GM13977 (cell line): ENCODE results near the gene ENTREP3.

Experiments used
- DNase-seq: peaks from one replicate; pipeline ENCODE4 v3.0.0; 2012; ENCODE audit warnings: low spot score
- in situ Hi-C: fragments of 300-500 bp; cut with MboI; formaldehyde crosslinking; loops from one replicate; pipeline ENCODE4 v1.12.0; 2022; ENCODE audit warnings: low sequenced_read_pairs, low pct_unique_long_range_greater_than_20kb, mixed read lengths, inconsistent platforms; ENCODE audit not compliant: unreplicated experiment
- TF ChIP-seq, protein P1 (sequence below): IDR thresholded peaks from 2 replicates; pipeline ENCODE4 v1.5.1; 2012; ENCODE audit warnings: mild to moderate bottlenecking, control low read depth; ENCODE audit not compliant: insufficient read depth; ENCODE audit errors: extremely low read depth, missing control alignments

Gene ENTREP3

DNA sequence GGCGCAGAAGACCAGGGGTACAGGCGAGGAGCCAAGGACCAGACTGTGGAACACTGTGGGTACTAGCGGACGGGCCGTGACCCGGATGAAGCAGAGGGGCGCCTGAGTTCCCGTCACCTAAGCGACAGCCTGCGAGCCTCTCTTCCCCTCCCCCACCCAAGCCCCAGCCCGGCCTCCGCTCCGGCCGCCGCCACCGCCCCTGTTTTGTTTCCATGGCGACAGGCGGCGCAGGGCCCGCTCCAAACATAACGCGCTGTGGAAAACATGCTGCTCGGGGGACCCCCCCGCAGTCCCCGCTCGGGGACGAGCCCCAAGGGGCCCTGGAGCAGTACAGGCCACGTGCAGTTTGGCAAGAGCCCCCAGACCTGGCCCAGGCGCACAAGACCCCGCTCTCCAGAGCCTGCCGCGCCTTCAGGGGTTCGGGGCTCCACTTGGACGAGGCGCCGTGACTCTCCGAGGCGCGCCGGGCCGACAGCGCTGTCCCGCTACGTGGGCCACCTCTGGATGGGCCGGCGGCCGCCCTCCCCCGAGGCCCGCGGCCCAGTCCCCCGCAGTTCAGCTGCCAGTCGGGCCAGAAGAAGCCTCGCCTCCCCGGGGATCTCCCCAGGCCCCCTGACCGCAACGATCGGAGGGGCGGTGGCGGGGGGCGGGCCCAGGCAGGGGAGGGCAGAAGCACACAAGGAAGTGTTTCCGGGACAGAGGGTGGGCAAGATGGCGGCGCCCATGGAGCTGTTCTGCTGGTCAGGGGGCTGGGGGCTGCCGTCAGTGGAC, 46.6 kb downstream of the ENTREP3 start, which contains the start of gene MTX1:
Gene MTX1, plus strand, starts transcription at position 155 of the 771 bp plus-strand sequence. Its CDS starts 110 bp downstream, at position 265.
- peak; percentile 92 for DNase-seq
- TF ChIP-seq, protein P1, sequence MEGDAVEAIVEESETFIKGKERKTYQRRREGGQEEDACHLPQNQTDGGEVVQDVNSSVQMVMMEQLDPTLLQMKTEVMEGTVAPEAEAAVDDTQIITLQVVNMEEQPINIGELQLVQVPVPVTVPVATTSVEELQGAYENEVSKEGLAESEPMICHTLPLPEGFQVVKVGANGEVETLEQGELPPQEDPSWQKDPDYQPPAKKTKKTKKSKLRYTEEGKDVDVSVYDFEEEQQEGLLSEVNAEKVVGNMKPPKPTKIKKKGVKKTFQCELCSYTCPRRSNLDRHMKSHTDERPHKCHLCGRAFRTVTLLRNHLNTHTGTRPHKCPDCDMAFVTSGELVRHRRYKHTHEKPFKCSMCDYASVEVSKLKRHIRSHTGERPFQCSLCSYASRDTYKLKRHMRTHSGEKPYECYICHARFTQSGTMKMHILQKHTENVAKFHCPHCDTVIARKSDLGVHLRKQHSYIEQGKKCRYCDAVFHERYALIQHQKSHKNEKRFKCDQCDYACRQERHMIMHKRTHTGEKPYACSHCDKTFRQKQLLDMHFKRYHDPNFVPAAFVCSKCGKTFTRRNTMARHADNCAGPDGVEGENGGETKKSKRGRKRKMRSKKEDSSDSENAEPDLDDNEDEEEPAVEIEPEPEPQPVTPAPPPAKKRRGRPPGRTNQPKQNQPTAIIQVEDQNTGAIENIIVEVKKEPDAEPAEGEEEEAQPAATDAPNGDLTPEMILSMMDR = no peak
- in situ Hi-C loops = no loop called here

DNA sequence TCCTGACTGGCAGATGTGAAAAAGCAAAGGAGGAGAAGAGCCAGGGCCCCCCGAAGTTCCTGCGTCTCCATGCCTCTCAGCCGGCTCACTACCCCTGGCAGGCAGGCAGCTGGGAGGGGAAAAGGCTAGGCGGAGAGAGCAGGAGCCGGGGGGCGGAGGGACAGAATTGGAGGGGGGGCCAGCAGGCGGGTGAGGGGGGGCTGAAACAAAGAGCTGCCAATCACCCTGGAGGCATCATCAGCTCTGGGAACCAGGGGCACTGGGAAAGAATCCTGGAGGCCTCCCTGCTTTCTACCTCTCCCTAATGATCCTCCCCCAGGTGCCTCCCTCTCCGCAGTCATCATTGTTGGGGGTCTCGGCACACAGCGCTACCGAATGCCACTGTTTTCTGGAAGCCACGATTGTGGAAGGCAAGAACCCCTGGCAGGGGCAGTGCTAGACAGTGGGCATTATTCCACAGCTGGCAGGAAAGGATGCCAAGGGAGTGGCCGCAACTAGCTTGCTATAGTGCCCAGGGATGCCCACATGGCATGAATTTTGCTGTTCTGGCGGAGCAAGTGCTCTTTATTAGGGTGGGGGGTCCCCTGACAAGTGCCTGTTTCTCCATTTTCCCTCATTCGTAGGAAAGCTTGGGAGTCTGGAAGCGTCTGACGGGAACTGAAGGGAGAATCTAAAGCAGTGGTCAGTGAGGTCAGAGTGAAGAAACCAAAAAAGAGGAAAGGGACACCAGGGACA, 47.3 kb downstream of the ENTREP3 start, which contains the start of gene THBS3:
Gene THBS3, minus strand, starts transcription at position 92 of the 735 bp plus-strand sequence. Its CDS starts 21 bp downstream, at position 71.
- TF ChIP-seq, protein P1 = no peak
- DNase-seq = no peak
- in situ Hi-C loops = no loop called here

DNA sequence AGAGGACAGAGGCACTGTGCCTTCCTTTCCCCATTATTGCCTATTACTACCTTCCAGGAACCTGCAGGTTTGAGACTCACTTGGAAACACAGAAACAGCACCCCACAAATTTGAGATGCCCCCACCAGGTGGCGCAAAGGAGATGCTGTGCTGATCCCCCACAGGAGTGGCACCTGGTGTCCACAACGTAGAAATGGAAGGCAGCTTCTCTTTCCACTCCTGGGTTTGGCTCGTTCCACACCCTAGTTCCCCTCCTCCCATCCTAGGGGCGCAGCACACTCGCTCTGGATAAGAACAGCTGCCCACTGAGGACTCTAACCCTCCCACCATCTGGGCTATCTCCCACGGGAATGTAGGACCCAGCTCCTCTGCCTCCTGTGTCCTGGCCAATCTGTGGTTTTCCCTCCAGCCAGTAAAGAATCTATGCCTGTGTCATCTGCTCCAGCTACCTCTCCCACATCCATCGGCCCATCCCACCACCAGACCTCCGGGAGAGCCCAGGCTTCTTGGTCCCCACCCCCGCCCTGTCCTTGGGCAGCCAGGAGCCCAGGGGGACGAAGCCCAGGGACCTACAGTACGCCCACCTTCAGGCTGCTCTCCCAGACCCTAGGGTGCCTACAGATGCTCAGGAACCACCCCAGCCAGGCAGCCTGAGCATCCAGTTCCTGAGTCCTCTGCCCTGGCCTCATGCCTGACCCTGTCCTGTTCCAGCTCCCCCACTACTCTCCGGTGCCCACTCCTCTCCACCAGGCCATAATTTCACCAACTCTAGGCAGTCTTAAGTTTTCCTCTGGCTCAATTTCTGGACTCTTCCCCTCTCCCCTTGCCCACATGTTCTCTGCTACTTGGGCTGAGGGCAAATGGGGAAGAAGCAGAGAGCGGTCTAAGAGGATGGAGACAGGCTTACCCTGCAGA, 48.1 kb downstream of the ENTREP3 start:
- in situ Hi-C loops = no loop called here
- peak; percentile 85 for DNase-seq
- TF ChIP-seq, protein P1 = peak; percentile 88

DNA sequence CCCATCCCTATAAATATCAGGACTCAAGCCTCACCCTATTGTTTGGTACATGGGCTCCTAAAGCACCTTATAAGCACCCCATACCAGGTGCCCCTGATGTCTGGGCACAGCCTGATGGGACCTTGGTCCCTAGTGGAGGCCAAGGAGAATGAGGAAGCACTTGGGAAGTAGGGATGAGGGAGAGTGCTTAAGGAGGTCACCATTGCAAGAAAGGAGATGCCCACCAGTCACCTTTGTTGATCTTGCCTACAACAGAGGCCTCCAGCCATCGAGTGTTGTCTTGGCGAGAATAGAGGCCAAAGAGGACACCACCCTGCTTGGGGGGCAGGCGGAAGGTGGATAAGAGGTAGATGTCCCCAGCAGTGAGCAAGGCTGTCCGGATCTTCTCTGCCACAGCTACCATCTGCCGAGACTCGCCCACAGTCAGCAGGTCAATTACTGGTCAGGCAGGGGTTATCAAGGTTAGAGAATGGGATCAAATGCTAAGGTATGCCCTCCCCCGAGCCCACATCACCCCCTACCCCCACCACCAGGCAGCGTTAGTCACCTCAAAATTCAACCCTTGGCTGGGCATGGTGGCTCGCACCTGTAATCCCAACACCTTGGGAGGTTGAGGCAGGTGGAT, 49.2 kb downstream of the ENTREP3 start:
- no peak for DNase-seq
- TF ChIP-seq, protein P1 = no peak
- in situ Hi-C loops = no loop called here

DNA sequence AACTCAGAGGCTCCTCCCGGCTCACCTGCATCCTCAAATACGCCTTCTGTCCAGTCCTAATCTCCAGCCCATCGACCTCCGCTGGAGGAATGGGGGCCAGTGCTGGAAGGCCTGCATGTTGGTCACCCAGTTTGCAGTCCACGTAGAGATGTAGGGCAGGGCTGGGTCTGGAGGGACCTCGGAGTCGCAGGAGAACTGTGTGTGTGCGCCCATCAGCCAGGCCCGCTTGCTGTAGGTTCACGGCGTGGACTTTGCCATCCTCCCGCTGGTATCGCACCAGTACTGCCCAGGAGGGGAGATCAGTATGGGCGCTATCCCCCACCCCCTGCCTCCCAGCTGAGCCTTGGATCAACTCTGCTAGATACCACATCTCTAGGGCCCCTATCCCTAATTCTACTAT, 50.2 kb downstream of the ENTREP3 start:
- DNase-seq = no peak
- in situ Hi-C loops = no loop called here
- TF ChIP-seq, protein P1 = no peak
